HUDEP-2 (cell line): ENCODE results near the gene TBC1D23.

Experiments used
- DNase-seq, 76 experiments: peaks; one replicate each; lab custom pipeline; 2025; ENCODE audit not compliant: unreplicated experiment in 76 of 76; lab: John Stamatoyannopoulos, UW

The TBC1D23 gene

GRCh38 chr3:100254168-100254777 lies 6.5 kb upstream of the TBC1D23 start:
- DNase-seq, result peak in 41 of 76 experiments; percentile 4 to 59 (median 23)

- no peak for DNase-seq
These were observed 4.1 kb upstream of the TBC1D23 start for GRCh38 chr3:100256731-100257151.

DNA sequence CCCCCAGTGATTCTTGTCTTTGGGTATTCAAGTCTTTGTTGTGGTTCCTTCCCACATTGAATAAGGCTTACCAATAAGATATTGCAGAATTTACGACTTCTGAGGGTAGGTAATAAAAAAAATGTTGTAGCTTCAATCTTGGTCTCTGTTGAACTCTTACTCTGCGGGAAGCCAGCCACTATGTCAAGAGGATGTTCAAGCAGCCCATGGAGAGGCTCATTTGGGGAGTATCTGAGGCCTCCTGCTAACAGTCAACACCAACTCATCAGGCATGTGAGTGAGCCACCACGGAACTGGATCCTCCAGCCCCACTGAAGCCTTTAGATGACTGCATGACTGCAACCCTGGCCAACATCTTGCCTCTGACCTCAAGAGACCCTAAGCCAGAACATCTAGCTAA lies 3.2 kb upstream of the TBC1D23 start:
- no peak for DNase-seq

DNA sequence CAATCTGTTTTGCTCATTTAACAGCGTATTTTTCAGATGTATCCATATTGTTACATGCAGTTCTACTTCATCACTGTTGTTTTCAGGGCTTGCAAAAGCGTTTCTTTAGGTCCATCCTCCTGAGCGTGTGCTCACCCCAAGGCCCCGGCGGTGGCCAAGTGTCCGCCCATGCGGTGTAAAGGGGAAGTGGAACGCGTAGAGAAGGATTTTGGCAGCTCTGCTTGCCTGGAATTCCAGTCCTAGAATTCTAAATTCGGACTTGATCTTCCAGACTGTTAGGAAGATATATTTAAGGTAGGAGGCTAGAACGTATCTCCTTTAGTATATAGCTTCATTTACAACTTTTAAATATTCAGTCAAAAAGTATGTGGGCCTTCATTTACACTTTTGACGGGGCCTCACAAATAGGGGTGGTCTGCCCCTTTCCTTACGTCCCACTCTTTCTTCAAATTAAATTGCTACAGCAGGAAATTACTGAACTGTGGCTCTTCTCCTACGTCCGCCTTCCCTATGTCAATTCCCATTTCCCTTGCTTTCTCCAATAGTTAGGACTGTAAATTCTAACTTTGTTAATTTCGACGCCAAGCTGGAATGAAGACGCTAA lies 609 bp upstream of the TBC1D23 start:
- peak in 18 of 76 experiments; percentile 2 to 48 (median 10) for DNase-seq

DNA sequence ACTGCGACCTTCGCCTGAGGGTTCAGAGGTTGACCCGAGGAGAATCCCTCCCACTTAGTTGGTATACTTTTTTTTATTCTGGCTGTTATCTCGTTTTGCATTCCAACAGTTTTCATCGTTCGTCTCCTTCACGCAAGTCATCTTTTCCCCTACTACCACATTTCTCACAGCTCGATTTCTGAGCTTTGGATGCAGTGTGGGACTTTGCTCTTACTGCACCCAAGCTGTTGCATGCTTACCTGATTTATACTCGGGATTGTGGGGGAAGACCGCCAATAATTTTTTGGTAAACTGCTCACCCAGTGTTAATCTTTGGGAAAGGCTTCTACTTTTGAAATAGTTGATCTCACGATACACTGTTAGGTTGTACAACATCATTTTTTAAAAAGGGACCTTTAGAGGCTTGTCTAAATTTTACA lies 702 bp downstream of the TBC1D23 start:
- DNase-seq, result peak in 12 of 76 experiments; percentile 12 to 59 (median 37)

- DNase-seq, result peak in 64 of 76 experiments; percentile 6 to 78 (median 51)
These were observed 2.1 kb downstream of the TBC1D23 start for GRCh38 chr3:100262925-100263324.

DNA sequence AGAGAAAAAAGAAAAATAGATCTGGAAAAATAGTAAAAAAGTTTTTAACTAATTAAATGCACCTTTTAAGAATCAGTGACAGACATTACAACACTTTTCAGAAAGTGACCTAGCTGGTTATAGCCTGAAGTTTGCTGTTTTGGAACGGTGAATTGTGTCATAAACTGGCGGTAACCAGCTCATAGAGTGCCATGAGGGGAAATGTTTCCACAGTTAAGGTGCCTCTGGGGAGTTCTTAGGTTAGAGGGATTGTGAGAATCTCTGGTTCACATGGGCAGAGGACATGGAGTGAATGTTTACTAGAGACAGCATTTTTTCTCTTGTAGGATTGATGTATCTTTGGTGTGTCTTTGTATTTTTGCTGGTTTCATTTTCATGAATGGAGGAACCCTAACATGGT lies 2.8 kb downstream of the TBC1D23 start:
- DNase-seq, result peak in 1 of 76 experiments; percentile 9

DNA sequence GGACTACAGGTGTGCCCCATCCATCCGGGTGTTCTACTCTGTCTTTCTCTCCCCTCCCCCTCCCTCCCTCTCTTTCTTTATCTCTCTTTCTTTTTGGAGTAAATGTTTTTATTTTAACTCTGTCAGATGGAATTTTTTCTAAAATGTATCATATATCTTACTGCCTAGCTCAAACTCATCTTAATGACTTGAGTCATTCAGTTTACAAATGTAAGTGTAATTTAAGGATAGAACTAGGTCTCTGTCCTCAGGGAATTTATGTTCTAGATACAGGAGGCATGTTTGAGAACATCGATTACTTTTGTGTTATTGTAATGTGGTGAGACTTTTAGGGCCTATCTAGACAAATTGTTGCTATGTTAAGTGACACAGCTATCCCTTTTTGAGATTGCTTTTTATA lies 3.5 kb downstream of the TBC1D23 start:
- no peak for DNase-seq

DNA sequence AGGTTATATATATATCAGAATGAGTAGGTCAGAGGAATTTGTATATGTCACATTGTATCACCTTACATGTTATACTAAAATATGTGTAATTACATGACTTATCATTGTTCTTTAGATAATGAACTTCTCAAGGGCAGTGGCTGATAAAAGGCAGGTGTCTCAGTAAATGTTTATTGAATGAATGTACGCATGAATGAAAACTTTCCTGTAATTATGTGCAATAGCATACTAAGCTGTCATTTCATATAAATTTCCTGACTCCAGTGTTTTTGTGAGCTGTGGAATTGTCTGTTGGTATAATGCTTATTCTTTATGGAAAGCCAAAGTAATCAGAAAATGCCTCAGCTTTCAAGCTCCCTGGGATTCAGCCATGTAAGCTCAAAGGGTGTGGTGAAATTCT lies 4.2 kb downstream of the TBC1D23 start:
- no peak for DNase-seq

DNA sequence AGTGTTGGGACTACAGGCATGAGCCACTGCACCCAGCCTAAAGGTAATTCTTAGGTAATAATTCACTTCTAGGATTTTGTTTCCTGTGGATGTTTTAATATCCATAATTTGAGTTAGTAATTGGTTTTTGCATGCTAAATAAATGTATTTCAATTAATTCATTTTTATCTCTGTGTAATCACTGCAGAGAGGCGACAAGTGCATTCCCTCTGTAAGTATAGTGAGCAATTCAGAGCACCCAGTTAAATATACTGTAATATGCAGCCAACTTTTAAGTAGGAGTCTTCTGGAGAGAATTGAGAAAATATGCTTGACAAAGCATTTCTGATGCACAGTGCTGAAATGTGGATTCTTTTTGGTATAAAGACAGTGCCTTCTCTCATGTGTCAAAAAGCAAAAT lies 5.7 kb downstream of the TBC1D23 start:
- no peak for DNase-seq

DNA sequence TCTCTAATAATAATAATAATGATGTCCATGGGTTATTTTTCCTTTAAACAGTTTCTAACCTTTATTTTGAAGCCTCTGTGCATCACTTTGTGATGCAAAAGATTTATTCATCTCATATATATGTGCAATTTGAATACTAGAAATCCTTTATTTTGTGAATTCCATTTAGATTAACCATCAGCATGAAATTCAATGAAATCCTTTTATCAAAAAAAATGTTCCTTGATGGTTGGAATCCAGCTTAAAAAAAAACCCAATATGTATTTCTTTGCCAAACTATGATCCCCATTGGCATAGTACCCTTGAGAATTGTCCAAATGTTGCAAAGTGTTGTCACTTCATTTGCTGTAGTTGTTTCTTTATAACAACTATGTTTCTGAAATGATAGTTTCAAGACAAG lies 7.4 kb downstream of the TBC1D23 start:
- DNase-seq, result no peak

DNA sequence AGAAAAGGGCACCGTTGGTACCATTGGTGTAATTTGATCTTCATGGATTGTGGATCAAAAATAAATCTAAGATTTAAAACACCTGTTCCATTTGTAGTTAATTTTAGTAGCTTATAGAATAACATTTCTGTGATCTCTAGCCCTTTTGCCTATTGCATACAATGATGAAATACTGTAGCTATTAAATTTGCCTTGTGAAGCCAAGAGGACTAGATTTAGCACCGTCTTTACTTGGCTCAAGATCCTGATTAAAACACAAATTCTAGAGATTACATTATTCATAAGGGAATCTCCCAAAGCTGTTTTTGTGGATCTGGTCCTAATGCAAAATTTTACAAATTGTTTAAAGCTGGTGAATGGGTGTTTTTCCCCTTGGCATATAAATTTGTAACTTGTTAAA lies 8.2 kb downstream of the TBC1D23 start:
- DNase-seq, result no peak

DNA sequence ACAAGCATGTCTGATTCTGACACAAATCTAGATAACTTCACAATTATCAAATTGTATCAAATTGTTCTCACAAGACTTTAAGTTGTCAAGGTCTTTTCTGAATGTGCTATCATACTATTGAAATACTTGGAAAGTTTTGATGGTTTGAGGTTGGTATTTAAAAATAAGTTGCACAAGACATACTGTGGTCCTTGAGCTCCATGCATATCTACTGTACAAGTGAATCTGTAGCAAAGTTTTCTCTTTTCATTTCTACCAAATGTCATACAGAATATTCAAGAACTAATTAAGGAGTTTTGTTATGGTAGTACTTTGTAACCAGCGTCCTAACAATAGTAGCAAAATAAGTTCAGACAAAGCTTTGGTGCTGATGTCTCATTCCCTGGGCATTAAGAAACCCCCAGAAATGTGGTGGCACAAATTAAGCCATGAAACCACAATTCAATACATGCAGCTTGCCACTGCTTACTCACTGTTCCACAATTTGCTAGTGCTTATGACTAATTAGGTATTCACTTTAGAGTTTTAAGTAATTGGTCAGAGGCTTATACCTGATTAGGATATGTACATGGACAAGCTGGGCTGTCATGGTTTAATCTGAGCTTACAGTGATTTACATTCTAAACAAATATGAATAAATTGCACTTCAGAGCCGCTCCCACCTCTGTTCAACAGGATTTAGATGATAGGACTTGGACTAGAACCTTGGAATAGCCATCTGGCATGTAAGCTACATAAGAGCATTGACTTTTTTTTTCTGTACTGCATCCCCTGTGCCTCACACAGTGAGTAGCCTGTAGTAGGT lies 8.8 kb downstream of the TBC1D23 start:
- DNase-seq, result peak in 2 of 76 experiments; percentile 11 to 21

- DNase-seq, result no peak
These were observed 9.4 kb downstream of the TBC1D23 start for GRCh38 chr3:100270215-100270583.

DNA sequence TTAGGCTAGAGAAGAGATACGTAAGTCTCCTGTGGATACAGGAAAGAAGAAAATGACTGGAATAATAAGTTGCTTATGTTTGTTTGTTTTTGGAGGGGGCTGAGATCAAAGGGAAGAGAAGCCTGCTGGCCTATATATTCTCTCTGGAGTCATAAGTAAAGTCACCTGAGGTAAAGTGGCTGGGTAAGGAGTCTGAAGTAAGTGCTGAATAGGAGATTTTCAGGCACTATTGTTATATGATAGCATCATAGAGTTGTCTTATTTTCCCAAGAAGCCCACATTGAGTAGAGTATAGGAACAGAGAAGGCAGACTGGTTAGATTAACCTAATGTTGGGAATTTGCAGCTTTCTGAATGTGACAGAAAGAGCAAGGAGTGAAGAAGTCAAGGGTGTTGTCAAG lies 10.7 kb downstream of the TBC1D23 start:
- no peak for DNase-seq

DNA sequence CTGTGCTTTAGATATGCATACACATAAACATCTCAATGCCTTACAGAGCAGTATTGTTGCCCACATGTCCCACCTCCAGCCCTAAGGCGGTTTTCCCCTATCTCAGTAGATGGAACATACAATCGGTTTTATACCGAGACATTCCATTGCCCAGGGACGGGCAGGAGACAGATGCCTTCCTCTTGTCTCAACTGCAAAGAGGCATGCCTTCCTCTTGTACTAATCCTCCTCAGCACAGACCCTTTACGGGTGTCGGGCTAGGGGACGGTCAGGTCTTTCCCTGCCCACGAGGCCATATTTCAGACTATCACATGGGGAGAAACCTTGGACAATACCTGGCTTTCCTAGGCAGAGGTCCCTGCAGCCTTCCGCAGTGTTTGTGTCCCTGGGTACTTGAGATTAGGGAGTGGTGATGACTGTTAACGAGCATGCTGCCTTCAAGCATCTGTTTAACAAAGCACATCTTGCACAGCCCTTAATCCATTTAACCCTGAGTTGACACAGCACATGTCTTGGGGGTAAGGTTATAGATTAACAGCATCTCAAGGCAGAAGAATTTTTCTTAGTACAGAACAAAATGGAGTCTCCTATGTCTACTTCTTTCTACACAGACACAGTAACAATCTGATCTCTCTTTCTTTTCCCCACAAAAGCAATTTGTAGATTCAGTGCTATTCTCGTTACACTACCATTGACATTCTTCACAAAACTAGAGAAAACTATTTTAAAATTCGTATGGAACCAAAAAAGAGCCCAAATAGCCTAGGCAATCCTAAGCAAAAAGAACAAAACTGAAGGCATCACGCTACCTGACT lies 12.2 kb downstream of the TBC1D23 start:
- DNase-seq, result peak in 1 of 76 experiments; percentile 25

DNA sequence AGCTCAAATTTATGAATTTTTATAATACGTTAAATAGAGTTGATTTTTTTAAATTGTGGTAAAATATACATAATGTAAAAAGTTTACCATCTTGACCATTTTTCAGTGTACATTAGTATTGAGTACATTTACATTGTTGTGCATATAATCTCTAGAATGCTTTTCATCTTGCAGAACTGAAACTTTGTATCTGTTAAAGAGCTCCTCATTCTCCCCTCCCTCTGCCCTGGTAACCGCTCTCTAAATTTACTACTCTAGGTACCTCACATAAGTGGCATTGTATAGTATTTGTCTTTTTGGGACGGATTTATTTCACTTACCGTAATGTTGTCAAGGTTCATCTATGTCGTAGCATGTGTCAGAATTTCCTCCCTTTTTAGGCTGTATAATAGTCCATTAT lies 13.6 kb downstream of the TBC1D23 start:
- no peak for DNase-seq

DNA sequence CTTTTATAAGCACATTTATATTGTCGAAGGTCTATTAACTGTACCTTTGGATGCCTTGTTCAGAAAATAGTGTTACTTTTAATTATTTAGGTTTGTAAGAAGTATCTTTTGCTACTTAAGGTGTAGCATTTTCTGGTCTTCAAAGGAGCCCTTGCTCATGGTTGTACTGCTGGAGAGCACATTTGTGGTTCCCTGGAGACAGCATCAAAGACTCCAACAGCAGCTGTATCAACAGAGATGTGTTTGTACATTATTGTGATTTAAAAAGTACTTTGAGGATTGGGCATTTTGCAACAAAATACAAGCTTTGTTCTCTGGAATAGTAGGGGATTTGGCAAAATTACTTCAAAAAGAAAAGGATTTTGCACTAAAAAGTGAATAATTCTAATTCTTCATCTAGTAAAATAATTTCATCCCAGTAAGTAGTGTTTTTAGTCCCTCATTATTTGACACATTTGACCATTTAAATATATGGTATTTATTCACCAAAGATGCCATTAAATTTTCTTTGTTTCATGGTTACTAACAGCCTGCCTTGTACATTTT lies 16.5 kb downstream of the TBC1D23 start:
- no peak for DNase-seq

- DNase-seq, result no peak
These were observed 18.1 kb downstream of the TBC1D23 start for GRCh38 chr3:100278910-100279309.

GRCh38 chr3:100288288-100288894 lies 27.6 kb downstream of the TBC1D23 start:
- DNase-seq, result no peak
